K562 treated with DMSO at 1 percent for 12 hours (cell line): ENCODE results near the gene RFC5. TPM values are rescaled to one million over a fixed set of nuclear protein-coding genes. Genes with fewer than 3 reads are reported as not detected.

Source experiments
- total RNA-seq: library from RNA; unstranded; fragments of 300-600 nt; gene quantifications from 2 replicates; pipeline ENCODE4 v1.2.3, GENCODE V29; 2022; ENCODE audit not compliant: insufficient read depth

RFC5 gene
- total RNA-seq, result 38.4 and 72.9 TPM in 2 replicates

GRCh38 chr12:118016424-118017264 is at the start of gene RFC5:
Gene RFC5 (plus strand): TSS chr12:118016703. CDS start chr12:118016828, 125 bp downstream.

GRCh38 chr12:117968826-117969659 is 47.5 kb upstream of the RFC5 start, which contains the start of gene KSR2:
Gene KSR2 (minus strand): TSS chr12:117968990. CDS start chr12:117968255, 735 bp downstream.

DNA sequence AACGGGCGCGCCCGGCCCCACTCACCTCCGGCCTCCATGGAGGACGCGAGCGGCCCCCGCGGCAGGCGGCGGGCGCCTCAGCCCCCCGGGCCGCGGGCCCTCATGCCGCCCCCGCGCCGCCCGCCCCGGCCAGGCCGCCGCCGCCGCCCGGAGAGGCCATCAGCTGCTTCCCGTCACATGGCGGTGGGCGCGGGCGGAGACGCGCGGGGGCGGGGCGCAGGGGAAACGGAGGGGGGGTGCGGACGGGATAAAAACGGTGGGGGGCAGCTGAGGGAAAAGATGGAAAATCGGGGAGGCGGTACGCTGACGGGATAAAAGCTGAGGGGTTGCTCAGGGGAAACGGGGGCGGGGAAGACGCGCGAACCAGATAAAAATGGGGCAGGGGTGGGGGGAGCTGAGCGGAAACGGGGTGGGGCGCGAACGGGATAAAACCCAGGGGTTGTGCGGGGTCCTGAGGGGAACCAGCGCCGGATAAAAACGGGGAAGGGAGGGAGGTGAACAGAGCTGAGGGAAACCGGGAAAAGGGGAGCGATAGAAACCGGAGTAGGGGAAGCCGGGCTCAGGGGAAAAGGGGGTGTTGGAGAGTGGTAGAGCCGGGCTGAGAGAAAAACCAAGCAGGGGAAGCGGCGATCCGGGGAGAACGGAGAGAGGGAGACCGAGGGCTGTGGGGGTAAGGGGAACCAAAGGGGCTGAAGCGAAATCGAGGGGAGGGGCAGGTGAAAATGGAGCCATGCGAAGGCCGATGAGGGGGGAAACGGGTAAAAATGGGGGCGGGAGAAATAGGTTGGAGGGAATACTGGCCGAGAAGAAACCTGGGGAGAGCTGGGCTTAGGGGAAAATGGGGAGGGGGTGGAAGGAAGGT is 44.7 kb downstream of the RFC5 start, which contains the start of gene WSB2:
TSS of gene WSB2 (minus strand) at position 169 of the 862 bp plus-strand sequence. CDS start at position 38, 131 bp downstream.

Other genes starting within 250 kb of the RFC5 start
- not detected in 2 replicates for gene KSR2, start 47.7 kb upstream of the RFC5 start, total RNA-seq
- gene WSB2, start 44.5 kb downstream of the RFC5 start, total RNA-seq, result 32.4 and 60.8 TPM in 2 replicates
- gene VSIG10, start 87.3 kb downstream of the RFC5 start, total RNA-seq, result 2.9 and 3.8 TPM in 2 replicates
- 63.0 and 79.2 TPM in 2 replicates for gene PEBP1, start 119.4 kb downstream of the RFC5 start, total RNA-seq